Endothelial cell of umbilical vein (primary cell): ENCODE results near the gene GPR37L1.

Experiments
- CTCF ChIP-seq, 2 donors: IDR thresholded peaks; 1 replicate in 1 of 2; 2 replicates in 1 of 2; pipeline ENCODE4 v1.5.1; 2011; ENCODE audit warnings: low read length in 2 of 2, mild to moderate bottlenecking in 2 of 2, moderate library complexity in 2 of 2, control low read depth in 1 of 2, inconsistent platforms in 1 of 2, low read depth in 1 of 2; ENCODE audit not compliant: insufficient read depth in 1 of 2; ENCODE audit errors: extremely low read depth in 1 of 2
- EZH2 ChIP-seq: IDR thresholded peaks from 2 replicates; pipeline ENCODE4 v1.6.1; 2012; ENCODE audit warnings: borderline replicate concordance, low read depth, mild to moderate bottlenecking, moderate library complexity, low read length, inconsistent platforms; ENCODE audit not compliant: severe bottlenecking
- FOS ChIP-seq: IDR thresholded peaks from 2 replicates; pipeline ENCODE4 v1.6.1; 2011; ENCODE audit warnings: mild to moderate bottlenecking, low read length, moderate library complexity, borderline replicate concordance; ENCODE audit not compliant: insufficient read depth
- GATA2 ChIP-seq: IDR thresholded peaks from 2 replicates; pipeline ENCODE4 v1.7.0; 2011; ENCODE audit warnings: low read depth, mild to moderate bottlenecking, moderate library complexity, mixed read lengths, low read length; ENCODE audit not compliant: insufficient read length, insufficient read depth
- POLR2A ChIP-seq: IDR thresholded peaks from 2 replicates; pipeline ENCODE4 v1.6.1; 2012; ENCODE audit warnings: low read depth, mild to moderate bottlenecking, control low read depth, low read length
- POLR2AphosphoS5 ChIP-seq: IDR thresholded peaks from 2 replicates; pipeline ENCODE4 v1.6.1; 2012; ENCODE audit warnings: low read depth, mild to moderate bottlenecking, control low read depth, low read length, moderate library complexity; ENCODE audit not compliant: insufficient read depth
- TF ChIP-seq, protein P1 (sequence below): IDR thresholded peaks from 2 replicates; pipeline ENCODE4 v1.6.1; 2011; ENCODE audit not compliant: insufficient read depth, insufficient read length

GRCh38 chr1:202145068-202145743, 22.5 kb downstream of the GPR37L1 start:
- no peak for TF ChIP-seq EZH2
- no peak for TF ChIP-seq POLR2AphosphoS5
- no peak for TF ChIP-seq CTCF (IDR thresholded peaks at IDR 0.05; ENCODE audit: extremely low read depth in 1 of 2, insufficient read depth in 1 of 2, low read depth in 1 of 2, low read length in 2 of 2)
- TF ChIP-seq, protein P1, sequence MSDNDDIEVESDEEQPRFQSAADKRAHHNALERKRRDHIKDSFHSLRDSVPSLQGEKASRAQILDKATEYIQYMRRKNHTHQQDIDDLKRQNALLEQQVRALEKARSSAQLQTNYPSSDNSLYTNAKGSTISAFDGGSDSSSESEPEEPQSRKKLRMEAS = no peak
- no peak for TF ChIP-seq FOS
- no peak for TF ChIP-seq POLR2A
- no peak for TF ChIP-seq GATA2
